ENCODE measurements around the gene APOBEC3B. TPM values are rescaled to one million over a fixed set of nuclear protein-coding genes. Genes with fewer than 3 reads are reported as not detected.
"Not testable (repeated sequence)": the region's sequence is repeated elsewhere in the genome, so short reads cannot be mapped to it uniquely, and the experiment has no call there.

The APOBEC3B gene
- total RNA-seq, 1 donor from 2014 or later: 12.3 TPM

GRCh38 chr22:39027717-39028116, 45.6 kb downstream of the APOBEC3B start:
- TF ChIP-seq CTCF (conservative IDR thresholded peaks at IDR 0.05): no peak
- no peaks in the 10 kb centered on the region for H3K27me3 Mint-ChIP-seq (ENCODE audit: low read depth)
- no peaks in the 10 kb centered on the region for H3K36me3 Mint-ChIP-seq (ENCODE audit: low read depth)
- no peak for DNase-seq (ENCODE audit: low read depth, low spot score)
- no peak overlapping the region for H3K27ac Mint-ChIP-seq (ENCODE audit: unreplicated experiment)
- H3K4me1 Mint-ChIP-seq: no peaks in the 10 kb centered on the region
- no peaks in the 10 kb centered on the region for H3K9me3 Mint-ChIP-seq
- H3K4me3 Mint-ChIP-seq: no peak overlapping the region

- H3K27ac Mint-ChIP-seq (ENCODE audit: unreplicated experiment): no peak overlapping the region
- no peaks in the 10 kb centered on the region for H3K27me3 Mint-ChIP-seq (ENCODE audit: low read depth)
Measured at GRCh38 chr22:39028281-39028680, 46.1 kb downstream of the APOBEC3B start.

GRCh38 chr22:39029227-39029626, 47.1 kb downstream of the APOBEC3B start:
- Mint-ChIP-seq H3K4me1 (no peaks in the 10 kb centered on the region), H3K9me3 (no peaks in the 10 kb centered on the region), H3K4me3 (no peak overlapping the region), H3K27me3 (ENCODE audit: low read depth) (no peaks in the 10 kb centered on the region), H3K27ac (ENCODE audit: unreplicated experiment) (no peak overlapping the region), H3K36me3 (ENCODE audit: low read depth) (no peaks in the 10 kb centered on the region)
- TF ChIP-seq CTCF (conservative IDR thresholded peaks at IDR 0.05): no peak
- DNase-seq (ENCODE audit: low read depth, low spot score): no peak

More at GRCh38 chr22:39028281-39028680, 46.1 kb downstream of the APOBEC3B start:
- Mint-ChIP-seq H3K4me3 (no peak overlapping the region), H3K9me3 (no peaks in the 10 kb centered on the region), H3K36me3 (ENCODE audit: low read depth) (no peaks in the 10 kb centered on the region), H3K4me1 (no peaks in the 10 kb centered on the region)
- DNase-seq (ENCODE audit: low read depth, low spot score): no peak
- no peak for TF ChIP-seq CTCF (conservative IDR thresholded peaks at IDR 0.05)

GRCh38 chr22:39030705-39031104, 48.6 kb downstream of the APOBEC3B start:
- Mint-ChIP-seq H3K36me3 (ENCODE audit: low read depth) (no peaks in the 10 kb centered on the region), H3K27ac (ENCODE audit: unreplicated experiment) (no peak overlapping the region), H3K27me3 (ENCODE audit: low read depth) (no peaks in the 10 kb centered on the region)

GRCh38 chr22:39031434-39032295, 49.5 kb downstream of the APOBEC3B start:
- H3K4me1 Mint-ChIP-seq; H3K36me3 Mint-ChIP-seq (ENCODE audit: low read depth); H3K9me3 Mint-ChIP-seq; DNase-seq (ENCODE audit: low read depth, low spot score); H3K27me3 Mint-ChIP-seq (ENCODE audit: low read depth); H3K4me3 Mint-ChIP-seq; H3K27ac Mint-ChIP-seq (ENCODE audit: unreplicated experiment): not testable (repeated sequence)

More at GRCh38 chr22:39030705-39031104, 48.6 kb downstream of the APOBEC3B start:
- no peak for DNase-seq (ENCODE audit: low read depth, low spot score)
- H3K9me3 Mint-ChIP-seq: no peaks in the 10 kb centered on the region
- no peak for TF ChIP-seq CTCF (conservative IDR thresholded peaks at IDR 0.05)
- no peaks in the 10 kb centered on the region for H3K4me1 Mint-ChIP-seq
- H3K4me3 Mint-ChIP-seq: no peak overlapping the region

- DNase-seq (ENCODE audit: low read depth, low spot score); H3K9me3 Mint-ChIP-seq; H3K27me3 Mint-ChIP-seq (ENCODE audit: low read depth); H3K4me3 Mint-ChIP-seq; H3K36me3 Mint-ChIP-seq (ENCODE audit: low read depth); H3K27ac Mint-ChIP-seq (ENCODE audit: unreplicated experiment): not testable (repeated sequence)
- peaks cover 28% of the 10 kb centered on the region for H3K4me1 Mint-ChIP-seq
Measured at GRCh38 chr22:39037071-39037470, 54.9 kb downstream of the APOBEC3B start.
